Retinal pigment epithelial cell (primary cell): ENCODE data around the gene GORASP1.
"Not testable (repeated sequence)": the region's sequence is repeated elsewhere in the genome, so short reads cannot be mapped to it uniquely, and the experiment has no call there.

Experiments used
- DNase-seq: peaks from one replicate; pipeline ENCODE4 v3.0.0-alpha.2; 2010; ENCODE audit warnings: low read depth
- H3K4me3 ChIP-seq: 2 replicates; pipeline ENCODE4 v1.5.1; 2011; ENCODE audit warnings: mild to moderate bottlenecking, low read length, control low read depth, moderate library complexity
- TF ChIP-seq, protein P1 (sequence below): conservative IDR thresholded peaks from 2 replicates; pipeline ENCODE4 v1.5.1; 2011; ENCODE audit warnings: low read depth, low read length, control low read depth, inconsistent platforms

GORASP1 gene

DNA sequence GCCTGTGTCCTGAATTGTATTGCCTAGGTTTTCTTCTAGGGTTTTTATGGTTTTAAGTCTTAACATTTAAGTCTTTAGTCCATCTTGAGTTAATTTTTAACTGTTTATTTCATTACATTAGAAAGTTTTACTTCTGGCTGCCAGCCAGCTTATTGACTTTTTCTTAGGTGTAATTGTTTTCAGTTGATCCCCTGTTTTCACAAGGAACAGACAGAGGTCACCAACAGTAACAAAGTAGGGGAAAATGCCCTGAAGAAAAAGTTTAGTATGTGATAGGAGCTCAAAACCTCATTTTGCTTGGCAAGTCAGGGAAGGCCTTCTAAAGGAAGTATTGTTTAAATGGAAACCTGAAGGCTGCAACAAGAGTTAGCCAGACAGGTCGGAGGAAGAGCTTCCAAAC is 45.2 kb downstream of the GORASP1 start:
- no peak overlapping the region for H3K4me3 ChIP-seq
- TF ChIP-seq, protein P1, sequence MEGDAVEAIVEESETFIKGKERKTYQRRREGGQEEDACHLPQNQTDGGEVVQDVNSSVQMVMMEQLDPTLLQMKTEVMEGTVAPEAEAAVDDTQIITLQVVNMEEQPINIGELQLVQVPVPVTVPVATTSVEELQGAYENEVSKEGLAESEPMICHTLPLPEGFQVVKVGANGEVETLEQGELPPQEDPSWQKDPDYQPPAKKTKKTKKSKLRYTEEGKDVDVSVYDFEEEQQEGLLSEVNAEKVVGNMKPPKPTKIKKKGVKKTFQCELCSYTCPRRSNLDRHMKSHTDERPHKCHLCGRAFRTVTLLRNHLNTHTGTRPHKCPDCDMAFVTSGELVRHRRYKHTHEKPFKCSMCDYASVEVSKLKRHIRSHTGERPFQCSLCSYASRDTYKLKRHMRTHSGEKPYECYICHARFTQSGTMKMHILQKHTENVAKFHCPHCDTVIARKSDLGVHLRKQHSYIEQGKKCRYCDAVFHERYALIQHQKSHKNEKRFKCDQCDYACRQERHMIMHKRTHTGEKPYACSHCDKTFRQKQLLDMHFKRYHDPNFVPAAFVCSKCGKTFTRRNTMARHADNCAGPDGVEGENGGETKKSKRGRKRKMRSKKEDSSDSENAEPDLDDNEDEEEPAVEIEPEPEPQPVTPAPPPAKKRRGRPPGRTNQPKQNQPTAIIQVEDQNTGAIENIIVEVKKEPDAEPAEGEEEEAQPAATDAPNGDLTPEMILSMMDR, result no peak
- DNase-seq, result no peak

DNA sequence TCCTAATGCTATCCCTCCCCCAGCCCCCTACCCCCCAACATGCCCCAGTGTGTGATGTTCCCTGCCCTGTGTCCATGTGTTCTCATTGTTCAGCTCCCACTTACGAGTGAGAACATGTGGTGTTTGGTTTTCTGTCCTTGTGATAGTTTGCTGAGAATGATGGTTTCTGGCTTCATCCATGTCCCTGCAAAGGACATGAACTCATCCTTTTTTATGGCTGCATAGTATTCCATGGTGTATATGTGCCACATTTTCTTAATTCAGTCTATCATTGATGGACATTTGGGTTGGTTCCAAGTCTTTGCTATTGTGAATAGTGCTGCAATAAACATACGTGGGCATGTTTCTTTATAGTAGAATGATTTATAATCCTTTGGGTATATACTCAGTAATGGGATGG is 46.2 kb downstream of the GORASP1 start:
- not testable (repeated sequence) for H3K4me3 ChIP-seq, DNase-seq

DNA sequence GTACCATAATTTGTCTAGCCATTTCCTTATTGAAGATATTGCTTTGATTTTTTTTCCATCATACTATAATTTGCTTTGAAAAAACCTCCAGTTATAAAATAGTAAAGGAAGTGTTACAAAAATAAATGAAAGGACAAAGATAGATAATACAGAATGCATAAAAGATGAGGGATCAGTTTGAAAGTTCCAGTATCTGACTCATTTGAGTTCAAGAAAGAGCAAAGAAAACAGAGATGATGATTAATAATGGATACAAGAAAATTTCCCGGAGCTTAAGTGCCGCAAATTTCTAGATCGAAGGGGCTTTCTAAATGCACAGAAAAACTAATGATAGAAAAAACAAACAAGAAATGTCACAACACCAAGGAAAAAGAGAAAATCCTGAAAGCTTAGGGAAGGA is 51.3 kb downstream of the GORASP1 start:
- TF ChIP-seq, protein P1, result no peak
- DNase-seq, result no peak
- no peak overlapping the region for H3K4me3 ChIP-seq

DNA sequence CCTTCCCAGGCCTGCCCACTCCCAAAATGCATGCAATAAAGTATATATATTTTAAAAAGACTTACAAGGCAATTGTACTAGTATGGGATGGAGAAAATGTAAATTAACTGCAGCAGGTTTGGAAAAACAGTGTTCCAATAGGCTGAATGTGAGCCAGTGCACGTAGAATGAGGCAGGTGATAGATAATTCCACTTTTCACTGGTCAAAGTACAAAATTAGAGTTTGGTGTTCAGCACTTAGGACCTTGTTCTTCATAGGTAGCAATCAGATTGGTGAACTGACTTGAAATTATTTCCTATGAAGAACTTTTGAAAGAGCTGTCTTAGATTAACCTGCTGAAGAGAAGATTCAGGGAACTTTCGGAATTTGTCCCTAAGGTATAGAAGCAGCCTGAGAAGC is 53.7 kb downstream of the GORASP1 start:
- H3K4me3 ChIP-seq, result no peak overlapping the region
- TF ChIP-seq, protein P1, result no peak
- DNase-seq, result no peak

DNA sequence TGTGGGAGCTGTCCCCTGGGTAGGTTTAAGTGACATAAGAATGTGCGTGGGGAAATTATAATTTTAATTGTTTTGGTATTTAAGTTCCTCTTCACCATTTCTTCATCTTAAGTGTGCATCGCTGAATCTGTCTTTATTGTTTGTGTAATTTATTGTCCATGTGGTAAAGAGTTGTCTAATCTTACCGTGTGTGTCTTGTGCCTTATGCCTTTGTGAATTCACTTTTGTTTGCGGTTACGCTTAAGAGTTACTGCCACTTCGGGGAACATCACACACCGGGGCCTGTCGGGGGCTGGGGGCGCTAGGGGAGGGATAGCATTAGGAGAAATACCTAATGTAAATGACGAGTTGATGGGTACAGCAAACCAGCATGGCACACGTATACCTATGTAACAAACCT is 54.8 kb downstream of the GORASP1 start:
- no peak for DNase-seq
- TF ChIP-seq, protein P1, result no peak
- H3K4me3 ChIP-seq, result peak overlapping the region; percentile 79

DNA sequence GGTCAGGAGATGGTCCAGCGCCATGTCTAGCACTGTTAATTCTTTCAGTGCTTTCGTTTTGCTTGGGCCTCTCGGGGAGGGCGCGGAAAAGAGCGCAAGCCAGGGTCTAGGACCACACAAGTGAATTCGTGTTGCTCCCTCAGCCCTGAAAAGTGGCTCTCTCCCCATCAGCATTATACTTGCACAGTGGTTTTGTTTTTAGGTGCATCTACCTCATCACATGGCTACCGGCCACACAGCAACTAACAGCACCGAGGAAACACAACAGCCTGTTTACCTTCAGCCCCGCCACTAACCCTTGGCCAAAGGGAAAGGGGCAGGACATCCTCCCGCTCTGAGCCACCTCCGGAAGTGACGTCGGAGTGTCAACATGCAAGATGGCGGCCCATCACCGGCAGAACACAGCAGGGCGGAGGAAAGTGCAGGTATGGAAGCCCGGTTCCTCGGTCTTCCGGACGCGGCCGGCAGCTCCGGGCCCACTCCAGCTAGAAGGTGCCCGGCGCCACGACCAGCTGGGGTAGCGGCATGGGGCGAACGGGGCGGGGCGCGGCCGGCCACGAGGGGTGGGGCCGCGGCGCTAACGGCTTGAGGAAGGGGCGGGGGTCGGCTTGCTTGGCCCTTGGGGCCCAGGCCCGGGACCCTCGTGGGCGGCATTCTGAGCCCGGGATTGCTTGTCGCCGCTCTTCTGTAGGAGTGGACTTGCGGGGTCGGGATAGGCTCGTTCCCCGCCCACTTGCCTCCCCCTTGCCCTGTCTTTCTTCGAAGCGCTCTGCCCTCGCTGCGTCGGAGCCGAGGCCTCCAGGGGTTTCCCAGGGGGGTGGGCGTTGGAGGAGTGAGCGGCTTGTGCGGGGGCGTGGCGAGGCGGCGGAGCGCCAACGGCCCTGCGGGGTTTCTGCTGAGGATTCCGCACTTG is 55.5 kb downstream of the GORASP1 start, which contains the start of the genes SCN11A and WDR48:
Gene SCN11A (minus strand): TSS at position 296 of the 913 bp plus-strand sequence. CDS start 101,582 bp downstream, outside the sequence.
Gene WDR48 (plus strand): TSS at position 368 of the 913 bp plus-strand sequence. CDS start 10 bp downstream, at position 378.
- peak; percentile 79 for DNase-seq

DNA sequence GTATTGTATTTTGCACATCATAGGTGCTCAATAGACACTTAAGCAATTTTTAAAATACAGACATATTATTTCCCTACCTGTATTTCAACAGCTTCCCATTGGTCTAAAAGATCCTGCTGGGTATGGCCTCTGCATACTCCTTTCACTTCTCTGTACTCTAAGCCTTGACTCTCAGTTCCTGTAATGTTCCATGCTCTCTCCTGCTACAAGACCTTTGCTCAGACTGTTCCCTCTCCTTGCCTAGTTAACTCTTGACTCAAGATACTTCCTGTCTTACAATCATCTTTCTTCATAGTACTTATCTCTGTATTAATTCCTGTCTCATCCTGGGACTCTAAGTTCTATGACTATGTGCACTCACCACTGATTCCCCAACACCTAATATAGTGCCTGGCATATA is 57.4 kb downstream of the GORASP1 start:
- H3K4me3 ChIP-seq, result no peak overlapping the region
- TF ChIP-seq, protein P1, result no peak
- no peak for DNase-seq

More for the DNA sequence above, 55.5 kb downstream of the GORASP1 start, which contains the start of the genes SCN11A and WDR48:
- TF ChIP-seq, protein P1, result no peak
- H3K4me3 ChIP-seq, result peak within 1 kb of the TSS; percentile 79
